ENCODE measurements around the gene NGB.

Gene NGB

GRCh38 chr14:77276959-77277358 lies 6.0 kb upstream of the NGB start:
- H3K27ac ChIP-seq (ENCODE audit: low read depth, low read length), result no peak overlapping the region
- no peak overlapping the region for H3K4me2 ChIP-seq (ENCODE audit: low read length)
- H3K4me3 ChIP-seq (ENCODE audit: low read length), result no peak overlapping the region
- H3K79me2 ChIP-seq (ENCODE audit: control insufficient read depth, low read length), result no peaks in the 10 kb centered on the region
- no peaks in the 10 kb centered on the region for H3K9me2 ChIP-seq (replicated peaks; ENCODE audit: control insufficient read depth, low read length)
- H3K9me3 ChIP-seq (ENCODE audit: control insufficient read depth, insufficient read depth, low read length), result no peaks in the 10 kb centered on the region
- no peaks in the 10 kb centered on the region for H3K36me3 ChIP-seq (ENCODE audit: control insufficient read depth, low read length)
- H3K4me1 ChIP-seq (ENCODE audit: control insufficient read depth, low read length), result peaks cover 14% of the 10 kb centered on the region
- no peaks in the 10 kb centered on the region for H3F3A ChIP-seq (ENCODE audit: control insufficient read depth, insufficient read depth)
- no peaks in the 10 kb centered on the region for H3K27me3 ChIP-seq (ENCODE audit: control insufficient read depth, low read length)
- H4K20me1 ChIP-seq (ENCODE audit: control insufficient read depth, insufficient read depth, low read depth, low read length), result no peaks in the 10 kb centered on the region
- no peak for TF ChIP-seq EZH2phosphoT487 (IDR thresholded peaks at IDR 0.05; ENCODE audit: borderline replicate concordance, low read length)
- TF ChIP-seq, protein P1, sequence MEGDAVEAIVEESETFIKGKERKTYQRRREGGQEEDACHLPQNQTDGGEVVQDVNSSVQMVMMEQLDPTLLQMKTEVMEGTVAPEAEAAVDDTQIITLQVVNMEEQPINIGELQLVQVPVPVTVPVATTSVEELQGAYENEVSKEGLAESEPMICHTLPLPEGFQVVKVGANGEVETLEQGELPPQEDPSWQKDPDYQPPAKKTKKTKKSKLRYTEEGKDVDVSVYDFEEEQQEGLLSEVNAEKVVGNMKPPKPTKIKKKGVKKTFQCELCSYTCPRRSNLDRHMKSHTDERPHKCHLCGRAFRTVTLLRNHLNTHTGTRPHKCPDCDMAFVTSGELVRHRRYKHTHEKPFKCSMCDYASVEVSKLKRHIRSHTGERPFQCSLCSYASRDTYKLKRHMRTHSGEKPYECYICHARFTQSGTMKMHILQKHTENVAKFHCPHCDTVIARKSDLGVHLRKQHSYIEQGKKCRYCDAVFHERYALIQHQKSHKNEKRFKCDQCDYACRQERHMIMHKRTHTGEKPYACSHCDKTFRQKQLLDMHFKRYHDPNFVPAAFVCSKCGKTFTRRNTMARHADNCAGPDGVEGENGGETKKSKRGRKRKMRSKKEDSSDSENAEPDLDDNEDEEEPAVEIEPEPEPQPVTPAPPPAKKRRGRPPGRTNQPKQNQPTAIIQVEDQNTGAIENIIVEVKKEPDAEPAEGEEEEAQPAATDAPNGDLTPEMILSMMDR (IDR thresholded peaks at IDR 0.05; ENCODE audit: low read depth, low read length, poor library complexity, severe bottlenecking), result no peak

DNA sequence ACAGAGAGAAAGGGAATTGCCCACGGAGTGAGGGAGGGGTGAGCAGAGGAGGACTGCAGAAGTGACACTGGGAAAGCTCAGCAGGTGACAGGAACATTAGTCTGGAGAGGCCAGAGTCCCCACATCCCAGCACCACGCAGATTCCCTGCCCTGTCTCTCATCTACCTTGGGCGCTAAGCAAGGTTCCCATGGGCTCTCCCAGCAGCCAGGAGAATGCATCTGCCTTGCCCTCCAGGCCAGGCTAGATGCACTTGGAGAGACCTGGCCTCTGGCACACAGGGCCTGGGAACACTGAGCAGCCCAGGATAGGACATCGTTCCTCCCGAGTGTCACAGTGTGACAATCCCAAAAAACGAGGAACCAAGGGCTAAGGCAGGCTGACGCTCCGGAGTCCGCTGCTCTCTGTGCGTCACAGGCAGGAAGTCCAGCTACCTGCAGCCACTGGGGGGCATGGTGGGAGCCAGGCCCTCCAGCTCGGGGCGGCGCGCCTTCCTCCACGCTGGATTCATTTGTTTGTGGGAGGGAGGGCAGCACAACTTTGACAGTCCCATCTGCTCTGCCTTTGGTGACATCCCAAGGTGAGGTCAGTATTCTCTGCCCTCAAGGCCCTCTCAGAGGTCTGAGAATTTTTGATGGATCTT lies 5.4 kb upstream of the NGB start:
- Histone ChIP-seq H3K9me3 (ENCODE audit: control insufficient read depth, insufficient read depth, low read length) (no peaks in the 10 kb centered on the region), H3K36me3 (ENCODE audit: control insufficient read depth, low read length) (no peaks in the 10 kb centered on the region), H3K79me2 (ENCODE audit: control insufficient read depth, low read length) (no peaks in the 10 kb centered on the region), H3K4me3 (ENCODE audit: low read length) (no peak overlapping the region), H3K9me2 (replicated peaks; ENCODE audit: control insufficient read depth, low read length) (no peaks in the 10 kb centered on the region), H3K4me2 (ENCODE audit: low read length) (no peak overlapping the region), H3F3A (ENCODE audit: control insufficient read depth, insufficient read depth) (no peaks in the 10 kb centered on the region), H3K27ac (ENCODE audit: low read depth, low read length) (no peak overlapping the region), H3K27me3 (ENCODE audit: control insufficient read depth, low read length) (no peaks in the 10 kb centered on the region), H3K4me1 (ENCODE audit: control insufficient read depth, low read length) (peaks cover 14% of the 10 kb centered on the region), H4K20me1 (ENCODE audit: control insufficient read depth, insufficient read depth, low read depth, low read length) (no peaks in the 10 kb centered on the region)
- TF ChIP-seq, protein P1 (IDR thresholded peaks at IDR 0.05; ENCODE audit: low read depth, low read length, poor library complexity, severe bottlenecking), result no peak
- no peak for TF ChIP-seq EZH2phosphoT487 (IDR thresholded peaks at IDR 0.05; ENCODE audit: borderline replicate concordance, low read length)

DNA sequence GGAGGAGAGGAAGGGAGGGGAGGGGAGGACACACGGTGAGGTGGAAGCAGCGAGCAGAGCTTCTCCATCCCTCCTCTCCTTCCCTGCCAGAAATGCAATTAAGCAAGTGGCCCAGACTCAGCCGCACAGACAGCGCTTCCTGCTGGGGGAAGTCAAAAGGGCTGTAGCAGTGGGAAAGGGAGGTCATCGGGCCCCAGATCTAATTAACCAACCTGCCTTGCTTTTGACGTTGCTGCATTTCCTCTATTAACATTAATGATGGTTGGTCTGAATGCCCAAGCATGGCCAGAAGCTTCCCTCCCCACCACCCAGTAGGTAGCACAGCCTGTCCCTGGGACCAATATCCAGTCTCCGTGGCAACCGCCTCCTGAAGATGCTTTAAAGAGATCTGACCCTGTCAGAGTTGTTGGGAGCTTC lies 4.6 kb upstream of the NGB start:
- TF ChIP-seq, protein P1 (IDR thresholded peaks at IDR 0.05; ENCODE audit: low read depth, low read length, poor library complexity, severe bottlenecking), result no peak
- TF ChIP-seq EZH2phosphoT487 (IDR thresholded peaks at IDR 0.05; ENCODE audit: borderline replicate concordance, low read length), result no peak

More for the DNA sequence above, 4.6 kb upstream of the NGB start:
- H3K4me3 ChIP-seq (ENCODE audit: low read length), result no peak overlapping the region
- no peaks in the 10 kb centered on the region for H3K9me2 ChIP-seq (replicated peaks; ENCODE audit: control insufficient read depth, low read length)
- no peak overlapping the region for H3K27ac ChIP-seq (ENCODE audit: low read depth, low read length)
- peaks cover 14% of the 10 kb centered on the region for H3K4me1 ChIP-seq (ENCODE audit: control insufficient read depth, low read length)
- H3K27me3 ChIP-seq (ENCODE audit: control insufficient read depth, low read length), result no peaks in the 10 kb centered on the region
- H3K79me2 ChIP-seq (ENCODE audit: control insufficient read depth, low read length), result no peaks in the 10 kb centered on the region
- H3K36me3 ChIP-seq (ENCODE audit: control insufficient read depth, low read length), result no peaks in the 10 kb centered on the region
- no peaks in the 10 kb centered on the region for H3F3A ChIP-seq (ENCODE audit: control insufficient read depth, insufficient read depth)
- H3K4me2 ChIP-seq (ENCODE audit: low read length), result no peak overlapping the region
- H4K20me1 ChIP-seq (ENCODE audit: control insufficient read depth, insufficient read depth, low read depth, low read length), result no peaks in the 10 kb centered on the region
- no peaks in the 10 kb centered on the region for H3K9me3 ChIP-seq (ENCODE audit: control insufficient read depth, insufficient read depth, low read length)
